SU-DHL-6 (cell line): ENCODE data around the gene C6orf89.

Source experiments
- H2AFZ ChIP-seq: fragments of 200-600 bp; sonication (generic); 2 replicates; pipeline ENCODE4 v1.6.1; 2014; ENCODE audit warnings: low read depth, mild to moderate bottlenecking, moderate library complexity, mixed read lengths, antibody characterized with exemption, low read length; ENCODE audit not compliant: severe bottlenecking
- H3F3A ChIP-seq: fragments of 200-600 bp; shearing (Covaris generic); 2 replicates; pipeline ENCODE4 v1.6.0; 2016; ENCODE audit warnings: antibody characterized with exemption, mild to moderate bottlenecking; ENCODE audit not compliant: insufficient read depth
- H3K27ac ChIP-seq: fragments of 200-600 bp; sonication (generic); 2 replicates; pipeline ENCODE4 v1.5.1; 2016; ENCODE audit warnings: low read depth, mild to moderate bottlenecking, low read length, moderate library complexity, mixed read lengths
- H3K27me3 ChIP-seq: fragments of 200-600 bp; sonication (generic), shearing (Covaris generic); 2 replicates; pipeline ENCODE4 v1.6.0; 2014; ENCODE audit warnings: mild to moderate bottlenecking, low read length
- H3K36me3 ChIP-seq: fragments of 200-600 bp; sonication (generic); 2 replicates; pipeline ENCODE4 v1.6.1; 2014; ENCODE audit warnings: mild to moderate bottlenecking, low read length, mixed read lengths
- H3K4me2 ChIP-seq: fragments of 300-600, 200-600 bp; shearing (Covaris generic), sonication (generic); 2 replicates; pipeline ENCODE4 v1.6.0; 2014; ENCODE audit warnings: low read length, low read depth, mild to moderate bottlenecking; ENCODE audit not compliant: poor library complexity, severe bottlenecking
- H3K4me3 ChIP-seq: fragments of 200-600 bp; sonication (generic); 2 replicates; pipeline ENCODE4 v1.5.1; 2014; ENCODE audit warnings: antibody characterized with exemption, low read length, mild to moderate bottlenecking, mixed read lengths; ENCODE audit not compliant: insufficient read depth, poor library complexity, severe bottlenecking
- H3K79me2 ChIP-seq: fragments of 200-600 bp; sonication (generic); 2 replicates; pipeline ENCODE4 v1.6.1; 2014; ENCODE audit warnings: mild to moderate bottlenecking, low read length, moderate library complexity; ENCODE audit not compliant: insufficient read depth
- H3K9ac ChIP-seq: fragments of 200-600 bp; sonication (generic); 2 replicates; pipeline ENCODE4 v1.7.0; 2014; ENCODE audit warnings: mild to moderate bottlenecking, low read length
- H3K9me2 ChIP-seq: fragments of 200-600 bp; sonication (generic); replicated peaks from 2 replicates; pipeline ENCODE4 v1.6.1; 2014; ENCODE audit warnings: low read length; ENCODE audit not compliant: insufficient read depth
- H3K9me3 ChIP-seq: fragments of 200-600 bp; sonication (generic); 2 replicates; pipeline ENCODE4 v1.6.1; 2014; ENCODE audit warnings: low read length, mixed read lengths; ENCODE audit not compliant: insufficient read depth
- H4K20me1 ChIP-seq: fragments of 200-600 bp; sonication (generic); 2 replicates; pipeline ENCODE4 v1.6.1; 2014; ENCODE audit warnings: low read depth, mild to moderate bottlenecking, antibody characterized with exemption, low read length, moderate library complexity, mixed read lengths
- EZH2phosphoT487 ChIP-seq: fragments of 200-600 bp; sonication (generic), shearing (Covaris generic); conservative IDR thresholded peaks from 2 replicates; pipeline ENCODE4 v1.6.1; 2018; ENCODE audit warnings: mild to moderate bottlenecking, antibody characterized with exemption, low read length, moderate library complexity, mixed read lengths
- TF ChIP-seq, protein P1 (sequence below): fragments of 200-600 bp; sonication (generic); IDR thresholded peaks from one replicate; pipeline ENCODE4 v1.5.1; 2017; ENCODE audit warnings: antibody characterized with exemption, mild to moderate bottlenecking, low read length, moderate library complexity; ENCODE audit not compliant: insufficient read depth, poor library complexity, severe bottlenecking

Gene C6orf89

DNA sequence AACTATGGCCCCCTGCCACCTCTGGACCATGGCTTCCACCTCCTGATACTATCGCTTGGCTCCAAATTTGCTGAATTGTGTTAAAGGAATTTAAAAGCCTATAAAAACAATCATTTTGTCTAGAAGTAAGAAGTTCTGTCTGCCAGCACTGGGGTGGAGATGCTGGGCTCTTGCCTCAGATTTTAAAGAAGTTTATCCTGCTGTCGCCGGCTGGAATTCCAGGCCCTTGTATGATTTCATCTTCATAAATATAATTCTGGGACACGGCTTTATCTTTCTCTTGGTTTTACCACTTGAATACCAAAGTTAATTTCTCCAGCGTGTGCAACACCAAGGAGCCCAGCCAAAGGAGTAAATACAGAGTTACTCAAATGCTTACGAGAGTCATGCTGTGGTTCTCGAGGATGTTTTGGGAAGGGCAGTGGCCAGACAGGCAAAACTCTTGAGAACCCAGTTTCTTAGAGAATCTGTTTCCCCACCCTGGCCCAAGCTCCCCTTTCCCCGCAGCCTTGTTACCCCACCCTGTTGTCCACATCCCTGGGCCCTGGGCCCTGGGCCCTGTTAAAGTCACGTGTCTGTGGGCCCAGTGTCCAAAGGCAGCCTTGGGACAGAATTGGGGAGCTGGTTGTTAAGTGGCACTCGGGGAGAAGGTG is 31.9 kb downstream of the C6orf89 start:
- Histone ChIP-seq H3K36me3 (peaks cover 32% of the 10 kb centered on the region), H3K27me3 (no peaks in the 10 kb centered on the region), H4K20me1 (no peaks in the 10 kb centered on the region), H3F3A (0 out of 2 replicates have a peak, but pooled peaks cover 4% of the 10 kb centered on the region), H3K4me3 (no peak overlapping the region), H3K9ac (no peak overlapping the region), H3K9me3 (no peaks in the 10 kb centered on the region), H3K4me2 (no peak overlapping the region), H3K79me2 (no peaks in the 10 kb centered on the region), H2AFZ (no peak overlapping the region), H3K9me2 (no peaks in the 10 kb centered on the region), H3K27ac (no peak overlapping the region)
- TF ChIP-seq, protein P1, sequence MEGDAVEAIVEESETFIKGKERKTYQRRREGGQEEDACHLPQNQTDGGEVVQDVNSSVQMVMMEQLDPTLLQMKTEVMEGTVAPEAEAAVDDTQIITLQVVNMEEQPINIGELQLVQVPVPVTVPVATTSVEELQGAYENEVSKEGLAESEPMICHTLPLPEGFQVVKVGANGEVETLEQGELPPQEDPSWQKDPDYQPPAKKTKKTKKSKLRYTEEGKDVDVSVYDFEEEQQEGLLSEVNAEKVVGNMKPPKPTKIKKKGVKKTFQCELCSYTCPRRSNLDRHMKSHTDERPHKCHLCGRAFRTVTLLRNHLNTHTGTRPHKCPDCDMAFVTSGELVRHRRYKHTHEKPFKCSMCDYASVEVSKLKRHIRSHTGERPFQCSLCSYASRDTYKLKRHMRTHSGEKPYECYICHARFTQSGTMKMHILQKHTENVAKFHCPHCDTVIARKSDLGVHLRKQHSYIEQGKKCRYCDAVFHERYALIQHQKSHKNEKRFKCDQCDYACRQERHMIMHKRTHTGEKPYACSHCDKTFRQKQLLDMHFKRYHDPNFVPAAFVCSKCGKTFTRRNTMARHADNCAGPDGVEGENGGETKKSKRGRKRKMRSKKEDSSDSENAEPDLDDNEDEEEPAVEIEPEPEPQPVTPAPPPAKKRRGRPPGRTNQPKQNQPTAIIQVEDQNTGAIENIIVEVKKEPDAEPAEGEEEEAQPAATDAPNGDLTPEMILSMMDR = no peak
- TF ChIP-seq EZH2phosphoT487 = no peak

DNA sequence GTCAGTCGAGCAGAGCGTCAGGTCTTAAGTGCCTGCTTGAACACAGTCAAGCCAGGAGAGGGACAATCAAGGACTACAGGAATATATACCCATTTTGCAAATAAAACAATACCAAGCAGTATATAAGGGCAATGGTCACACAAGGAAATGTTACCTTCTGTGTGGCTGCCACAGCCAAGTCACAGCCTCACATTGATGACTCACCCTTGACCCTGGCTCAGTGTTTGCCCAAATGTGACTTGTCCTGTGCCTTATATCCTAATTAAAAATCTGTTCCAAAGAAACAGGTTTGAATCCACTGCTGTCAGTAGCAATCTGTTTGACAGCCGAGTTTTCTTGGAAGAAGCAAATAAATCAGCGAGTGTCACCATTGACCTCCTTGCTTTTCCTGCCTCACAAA is 34.3 kb downstream of the C6orf89 start:
- no peaks in the 10 kb centered on the region for H4K20me1 ChIP-seq
- TF ChIP-seq, protein P1 = no peak
- TF ChIP-seq EZH2phosphoT487 = no peak
- H2AFZ ChIP-seq = no peak overlapping the region
- no peaks in the 10 kb centered on the region for H3K79me2 ChIP-seq
- no peak overlapping the region for H3K9ac ChIP-seq
- no peak overlapping the region for H3K4me3 ChIP-seq
- H3K27ac ChIP-seq = no peak overlapping the region
- H3K4me2 ChIP-seq = no peak overlapping the region
- H3K36me3 ChIP-seq = peaks cover 42% of the 10 kb centered on the region
- H3K9me3 ChIP-seq = no peaks in the 10 kb centered on the region
- H3F3A ChIP-seq = 0 out of 2 replicates have a peak, but pooled peaks cover 4% of the 10 kb centered on the region
- no peaks in the 10 kb centered on the region for H3K27me3 ChIP-seq
- no peaks in the 10 kb centered on the region for H3K9me2 ChIP-seq

DNA sequence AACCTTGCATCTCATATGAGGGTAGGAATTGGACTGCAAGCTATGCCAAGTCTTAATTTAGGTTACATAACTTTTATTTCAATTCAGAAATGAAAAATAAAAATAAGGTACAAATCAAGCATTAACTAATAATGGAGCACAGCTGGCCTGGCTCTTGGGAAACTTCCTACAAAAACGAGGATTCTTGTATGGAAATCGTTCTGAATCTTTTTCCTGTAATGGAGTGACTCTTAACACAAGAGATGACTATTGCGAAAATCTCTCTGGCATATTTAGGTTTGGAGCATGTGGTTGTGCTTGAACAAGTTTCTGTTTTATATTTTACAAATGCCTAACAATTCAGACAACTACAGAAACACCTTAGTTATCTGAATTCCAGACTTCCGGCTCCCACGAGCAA is 34.8 kb downstream of the C6orf89 start:
- H3K9ac ChIP-seq = no peak overlapping the region
- H3K27me3 ChIP-seq = no peaks in the 10 kb centered on the region
- H3K9me2 ChIP-seq = no peaks in the 10 kb centered on the region
- peaks cover 42% of the 10 kb centered on the region for H3K36me3 ChIP-seq
- no peak overlapping the region for H3K4me2 ChIP-seq
- TF ChIP-seq, protein P1 = no peak
- no peak for TF ChIP-seq EZH2phosphoT487
- no peaks in the 10 kb centered on the region for H3K79me2 ChIP-seq
- no peak overlapping the region for H3K27ac ChIP-seq
- no peaks in the 10 kb centered on the region for H4K20me1 ChIP-seq
- 0 out of 2 replicates have a peak, but pooled peaks cover 4% of the 10 kb centered on the region for H3F3A ChIP-seq
- H3K9me3 ChIP-seq = no peaks in the 10 kb centered on the region
- no peak overlapping the region for H3K4me3 ChIP-seq
- no peak overlapping the region for H2AFZ ChIP-seq
